ENCODE measurements around the gene LHCGR. TPM values are rescaled to one million over a fixed set of nuclear protein-coding genes. Genes with fewer than 3 reads are reported as not detected.

LHCGR gene
- total RNA-seq, 4 donors from 2014 or later: 0.75 to 2.7 (median 1.7) TPM

DNA sequence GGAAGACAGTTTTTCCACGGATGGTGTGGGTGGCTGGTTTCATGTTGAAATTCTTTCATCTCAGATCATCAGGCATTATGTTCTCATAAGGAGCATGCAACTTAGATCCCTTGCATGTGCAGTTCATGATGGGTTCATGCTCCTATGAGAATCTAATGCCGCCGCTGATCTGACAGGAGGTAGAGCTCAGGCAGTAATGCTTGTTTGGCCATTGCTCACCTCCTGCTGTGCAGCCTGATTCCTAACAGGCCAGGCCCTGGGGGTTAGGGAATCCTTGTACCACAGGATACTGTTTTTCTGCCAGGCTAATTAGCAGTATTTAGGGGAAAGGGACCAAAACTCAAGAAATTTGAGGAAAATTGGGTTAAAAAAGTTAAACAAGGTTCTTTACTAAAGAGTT is 5.3 kb upstream of the LHCGR start:
- TF ChIP-seq, protein P1, sequence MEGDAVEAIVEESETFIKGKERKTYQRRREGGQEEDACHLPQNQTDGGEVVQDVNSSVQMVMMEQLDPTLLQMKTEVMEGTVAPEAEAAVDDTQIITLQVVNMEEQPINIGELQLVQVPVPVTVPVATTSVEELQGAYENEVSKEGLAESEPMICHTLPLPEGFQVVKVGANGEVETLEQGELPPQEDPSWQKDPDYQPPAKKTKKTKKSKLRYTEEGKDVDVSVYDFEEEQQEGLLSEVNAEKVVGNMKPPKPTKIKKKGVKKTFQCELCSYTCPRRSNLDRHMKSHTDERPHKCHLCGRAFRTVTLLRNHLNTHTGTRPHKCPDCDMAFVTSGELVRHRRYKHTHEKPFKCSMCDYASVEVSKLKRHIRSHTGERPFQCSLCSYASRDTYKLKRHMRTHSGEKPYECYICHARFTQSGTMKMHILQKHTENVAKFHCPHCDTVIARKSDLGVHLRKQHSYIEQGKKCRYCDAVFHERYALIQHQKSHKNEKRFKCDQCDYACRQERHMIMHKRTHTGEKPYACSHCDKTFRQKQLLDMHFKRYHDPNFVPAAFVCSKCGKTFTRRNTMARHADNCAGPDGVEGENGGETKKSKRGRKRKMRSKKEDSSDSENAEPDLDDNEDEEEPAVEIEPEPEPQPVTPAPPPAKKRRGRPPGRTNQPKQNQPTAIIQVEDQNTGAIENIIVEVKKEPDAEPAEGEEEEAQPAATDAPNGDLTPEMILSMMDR (IDR thresholded peaks at IDR 0.05; ENCODE audit: low read depth): no peak

DNA sequence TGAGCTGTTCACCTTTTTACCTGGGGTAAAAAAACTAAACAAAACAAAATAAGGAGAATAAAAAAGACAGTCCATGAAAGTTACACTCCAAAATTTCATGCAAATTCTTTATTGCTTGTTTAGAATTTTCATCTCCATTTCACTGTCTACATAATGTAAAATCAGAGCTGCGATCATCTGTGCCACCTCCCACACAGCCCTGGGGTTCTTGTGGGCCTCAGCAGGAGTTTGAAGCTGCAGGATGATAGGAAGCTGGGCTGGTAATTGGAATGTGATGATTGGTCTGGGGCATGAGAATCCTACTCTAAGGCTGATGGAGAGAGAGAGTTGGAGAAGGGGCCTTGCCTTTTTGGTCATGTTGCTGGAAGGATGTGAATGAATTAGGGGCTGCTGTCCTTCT is 4.2 kb upstream of the LHCGR start:
- TF ChIP-seq, protein P1 (IDR thresholded peaks at IDR 0.05; ENCODE audit: low read depth): no peak

DNA sequence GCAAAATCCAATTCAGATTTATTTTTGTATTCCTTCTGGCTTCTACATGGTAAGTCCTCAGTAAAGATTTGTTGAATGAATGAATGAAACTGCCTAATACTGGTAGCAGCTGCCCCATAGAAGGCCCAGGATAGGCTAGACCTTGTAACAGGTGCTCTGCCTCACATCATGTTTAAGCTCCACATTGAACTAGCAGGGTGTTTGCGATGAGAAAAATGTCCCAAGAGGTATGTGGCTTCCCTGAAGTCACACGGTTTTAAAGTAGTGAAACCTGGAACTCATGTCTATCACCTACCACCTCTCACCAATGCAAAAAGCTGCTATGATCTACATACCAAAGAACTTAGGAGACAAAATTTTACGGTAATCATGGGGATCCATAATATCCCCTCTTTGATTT is 765 bp upstream of the LHCGR start:
- TF ChIP-seq, protein P1 (IDR thresholded peaks at IDR 0.05; ENCODE audit: low read depth): no peak

DNA sequence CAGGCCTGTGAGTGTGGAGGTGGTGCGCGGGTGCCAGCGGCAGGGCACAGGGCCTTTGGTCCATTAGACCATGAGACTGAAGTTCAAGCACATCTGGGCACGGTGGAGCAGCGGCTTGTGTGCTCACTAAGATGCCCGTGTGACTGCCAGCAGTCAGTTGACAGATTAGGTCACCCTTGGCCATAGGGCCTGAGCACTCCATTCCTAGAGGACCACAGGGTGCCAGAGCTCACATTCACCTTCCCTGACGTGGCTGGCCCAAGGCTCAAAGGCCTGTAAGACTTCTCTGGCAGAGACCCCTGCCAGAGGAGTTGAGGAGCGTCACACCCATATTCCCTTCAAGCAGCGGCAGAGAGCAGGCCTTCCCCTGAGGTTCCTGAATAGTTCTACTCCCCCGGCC is 650 bp downstream of the LHCGR start:
- TF ChIP-seq, protein P1 (IDR thresholded peaks at IDR 0.05; ENCODE audit: low read depth): no peak

DNA sequence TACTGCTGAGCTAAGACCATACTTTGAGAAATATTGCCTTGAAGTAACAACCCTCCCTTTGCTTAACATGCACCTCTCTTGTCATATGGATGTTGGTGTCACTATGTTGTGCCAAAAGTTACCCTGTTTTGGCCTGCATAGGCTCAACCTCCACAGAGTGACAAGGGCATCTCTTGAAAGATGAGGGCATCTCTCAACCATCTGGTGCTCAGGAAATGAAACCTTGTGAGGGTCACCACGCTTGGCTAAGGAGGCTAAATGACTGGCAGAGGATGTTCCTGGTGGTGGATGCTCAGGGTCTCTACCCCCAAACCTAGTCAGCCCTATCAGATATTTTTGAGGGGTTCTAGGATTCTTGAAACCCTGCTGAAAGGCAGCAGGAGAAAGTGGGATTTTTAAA is 2.3 kb downstream of the LHCGR start:
- TF ChIP-seq, protein P1 (IDR thresholded peaks at IDR 0.05; ENCODE audit: low read depth): no peak

DNA sequence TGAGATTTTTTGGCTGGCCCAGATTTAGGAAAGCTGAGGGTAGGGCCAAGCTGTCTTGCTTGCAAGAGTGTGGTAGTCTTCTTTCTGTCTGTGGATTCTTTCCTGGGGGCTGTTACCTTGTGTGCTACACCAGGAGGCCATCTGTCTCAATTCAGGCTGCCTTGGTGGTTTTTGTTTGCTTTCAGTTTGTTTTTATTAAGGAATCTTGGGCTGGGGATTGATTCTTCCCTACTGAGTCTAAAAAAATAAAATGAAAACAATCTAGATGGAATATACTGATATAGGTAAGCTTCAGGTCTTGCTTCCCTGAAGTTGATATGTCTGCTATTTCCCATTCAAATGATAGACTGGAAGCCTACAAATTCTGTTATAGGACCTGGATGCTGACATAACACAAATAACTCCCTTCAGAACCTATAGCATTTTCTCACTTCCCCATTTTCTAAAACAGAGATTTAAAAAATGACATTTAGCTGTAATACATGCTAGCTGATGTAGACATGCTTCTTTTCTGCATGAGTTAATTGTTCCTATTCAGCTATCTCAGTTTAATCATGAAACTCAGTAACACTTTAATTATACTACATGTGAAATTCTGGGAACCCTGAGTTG is 5.3 kb downstream of the LHCGR start:
- TF ChIP-seq, protein P1 (IDR thresholded peaks at IDR 0.05; ENCODE audit: low read depth): no peak

DNA sequence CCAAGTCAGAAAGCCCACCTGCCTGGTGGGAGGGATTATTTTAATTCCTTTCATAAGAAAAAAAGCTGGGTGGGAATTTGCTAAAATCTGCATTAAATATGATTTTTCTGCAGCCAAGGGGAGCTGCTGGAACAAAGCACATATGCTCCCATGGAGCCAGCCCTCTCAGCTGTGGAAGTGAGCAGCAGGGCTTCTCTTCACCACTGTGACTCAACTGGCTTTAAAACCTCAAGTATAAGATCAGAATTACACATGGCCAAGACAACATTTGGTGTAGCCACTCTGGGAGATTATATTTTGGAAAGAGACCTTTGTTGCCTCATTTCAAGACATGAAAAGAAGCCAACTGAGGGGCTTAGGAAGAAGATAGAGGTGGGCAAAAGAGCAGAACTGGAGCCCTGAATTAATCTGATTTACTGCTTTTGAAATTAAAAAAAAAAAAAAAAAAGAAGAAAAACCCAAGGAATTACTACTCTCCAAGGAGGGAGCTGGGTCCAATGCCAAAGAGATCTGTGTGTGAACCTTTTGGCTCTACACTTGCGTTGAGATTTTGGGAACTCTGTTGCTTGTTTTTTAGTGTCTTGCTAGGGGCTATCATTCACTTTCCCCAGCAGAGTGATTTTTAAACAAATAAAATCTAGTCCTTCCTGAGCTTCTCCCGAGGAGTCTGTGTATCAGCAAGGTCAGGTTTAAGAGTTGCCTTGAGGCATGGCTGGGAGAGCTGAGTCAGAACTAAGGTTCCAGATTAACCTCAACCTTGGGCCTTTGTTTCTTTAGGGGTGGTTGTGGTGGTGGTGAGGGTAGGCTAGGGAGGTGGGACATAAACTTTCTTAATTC is 6.0 kb downstream of the LHCGR start:
- TF ChIP-seq, protein P1 (IDR thresholded peaks at IDR 0.05; ENCODE audit: low read depth): no peak

Data from subcutaneous adipose tissue (tissue), 4 donors.